SK-N-SH (cell line): ENCODE results near the gene LRRC1. TPM values are rescaled to one million over a fixed set of nuclear protein-coding genes. Genes with fewer than 3 reads are reported as not detected.

Experiments
- CTCF ChIA-PET: fragments of 300-600, 350-600 bp; formaldehyde crosslinking; extraction: SDS; loops from one replicate; lab custom pipeline; 2021; lab: Yijun Ruan, JAX
- POLR2A ChIA-PET: fragments of 350-600 bp; sonication (Branson Sonifier 250); formaldehyde crosslinking; extraction: SDS; loops from one replicate; lab custom pipeline; 2020; ENCODE audit warnings: antibody characterized with exemption, inconsistent platforms; lab: Yijun Ruan, JAX
- DNase-seq: peaks from one replicate; pipeline ENCODE4 v3.0.0; 2012
- H2AFZ ChIP-seq: fragments of 200-600 bp; sonication (generic); 2 replicates; pipeline ENCODE4 v1.8.1; 2016; ENCODE audit warnings: antibody characterized with exemption, mild to moderate bottlenecking, low read depth
- H3F3A ChIP-seq: fragments of 200-600 bp; sonication (generic); replicated peaks from 2 replicates; pipeline ENCODE3; 2016; ENCODE audit warnings: antibody characterized with exemption, mild to moderate bottlenecking; ENCODE audit not compliant: insufficient read depth
- H3K27ac ChIP-seq, 2 experiments: fragments of 200-500 bp in 1 of 2; fragments of 200-600 bp in 1 of 2; sonication (Bioruptor generic) in 1 of 2; sonication (generic), shearing (Covaris generic) in 1 of 2; 2 replicates each; pipeline versions ENCODE4 v1.5.1 to v1.6.1; 2014 to 2016; ENCODE audit warnings: low read depth in 2 of 2, inconsistent platforms in 1 of 2, low read length in 1 of 2, mild to moderate bottlenecking in 1 of 2, mixed read lengths in 1 of 2
- H3K27me3 ChIP-seq: fragments of 200-600 bp; sonication (generic), shearing (Covaris generic); 2 replicates; pipeline ENCODE4 v1.6.1; 2016; ENCODE audit warnings: mixed run types; ENCODE audit not compliant: insufficient read depth
- H3K36me3 ChIP-seq, 2 experiments: fragments of 200-500 bp in 1 of 2; fragments of 200-600 bp in 1 of 2; sonication (Bioruptor generic) in 1 of 2; sonication (generic) in 1 of 2; replicated peaks in 1 of 2; 2 replicates each; pipeline versions ENCODE3 to v1.5.1; 2014 to 2016; ENCODE audit warnings: low read length in 1 of 2, mild to moderate bottlenecking in 1 of 2; ENCODE audit not compliant: insufficient read depth in 2 of 2, control insufficient read depth in 1 of 2
- H3K4me1 ChIP-seq, 2 experiments: fragments of 200-500 bp in 1 of 2; fragments of 200-600 bp in 1 of 2; sonication (Bioruptor generic) in 1 of 2; sonication (generic), shearing (Covaris generic) in 1 of 2; 2 replicates each; pipeline versions ENCODE4 v1.5.1 to v1.6.1; 2014 to 2016; ENCODE audit warnings: low read depth in 1 of 2, low read length in 1 of 2, mixed run types in 1 of 2; ENCODE audit not compliant: insufficient read depth in 2 of 2, control insufficient read depth in 1 of 2
- H3K4me2 ChIP-seq: fragments of 200-600 bp; sonication (generic), shearing (Covaris generic); 2 replicates; pipeline ENCODE4 v1.6.1; 2017; ENCODE audit warnings: mixed run types
- H3K4me3 ChIP-seq, 2 experiments: fragments of 200-500 bp in 1 of 2; fragments of 200-600 bp in 1 of 2; sonication (Bioruptor generic) in 1 of 2; sonication (generic), shearing (Covaris generic) in 1 of 2; 2 replicates each; pipeline versions ENCODE4 v1.5.1 to v1.8.1; 2014 to 2016; ENCODE audit warnings: low read depth in 2 of 2, inconsistent platforms in 1 of 2, low read length in 1 of 2, mild to moderate bottlenecking in 1 of 2, mixed read lengths in 1 of 2, moderate library complexity in 1 of 2
- H3K79me2 ChIP-seq: fragments of 200-600 bp; sonication (generic); 2 replicates; pipeline ENCODE4 v1.8.1; 2017; ENCODE audit warnings: mild to moderate bottlenecking; ENCODE audit not compliant: insufficient read depth
- H3K9ac ChIP-seq: fragments of 200-600 bp; sonication (generic); 2 replicates; pipeline ENCODE4 v1.6.1; 2017; ENCODE audit warnings: mixed run types
- H3K9me2 ChIP-seq: fragments of 200-600 bp; sonication (generic); 2 replicates; pipeline ENCODE4 v1.6.1; 2017; ENCODE audit warnings: mixed run types
- H3K9me3 ChIP-seq: fragments of 200-600 bp; sonication (generic); 2 replicates; pipeline ENCODE4 v1.6.1; 2017; ENCODE audit warnings: mixed run types, mild to moderate bottlenecking, moderate library complexity
- H4K20me1 ChIP-seq: fragments of 200-600 bp; sonication (generic); 2 replicates; pipeline ENCODE4 v1.6.1; 2017; ENCODE audit warnings: mild to moderate bottlenecking, mixed run types; ENCODE audit not compliant: insufficient read depth
- CTCF ChIP-seq: fragments of 200-600 bp; sonication (generic); IDR thresholded peaks from 2 replicates; pipeline ENCODE4 v1.6.1; 2017; ENCODE audit warnings: antibody characterized with exemption, mild to moderate bottlenecking, moderate library complexity
- FOSL2 ChIP-seq: IDR thresholded peaks from 2 replicates; pipeline ENCODE4 v1.4.0; 2012; ENCODE audit warnings: low read depth, mild to moderate bottlenecking, moderate library complexity, borderline replicate concordance
- FOXJ3 ChIP-seq: sonication (generic); formaldehyde crosslinking; IDR thresholded peaks from 2 replicates; pipeline ENCODE4 v1.5.1; 2020; ENCODE audit warnings: mild to moderate bottlenecking, missing genetic modification reagents
- GATA2 ChIP-seq: sonication (generic); formaldehyde crosslinking; IDR thresholded peaks from 2 replicates; pipeline ENCODE4 v1.5.0; 2020; ENCODE audit warnings: mild to moderate bottlenecking, missing genetic modification reagents
- PBX3 ChIP-seq: IDR thresholded peaks from 2 replicates; pipeline ENCODE4; 2012
- RAD21 ChIP-seq: IDR thresholded peaks from 2 replicates; pipeline ENCODE4 v1.6.1; 2012; ENCODE audit warnings: mild to moderate bottlenecking, low read length
- SMC3 ChIP-seq: IDR thresholded peaks from 2 replicates; pipeline ENCODE4 v1.6.1; 2012; ENCODE audit warnings: low read depth, low read length, improper control_type of control experiment
- TAF1 ChIP-seq: IDR thresholded peaks from 2 replicates; pipeline ENCODE4 v1.6.1; 2012; ENCODE audit warnings: low read depth, mild to moderate bottlenecking, low read length, moderate library complexity, borderline replicate concordance
- TCF12 ChIP-seq: IDR thresholded peaks from 2 replicates; pipeline ENCODE4 v1.4.0; 2012
- WGBS: methylation state at CpG from one replicate; pipeline ENCODE4 v1.1.6; 2017; ENCODE audit warnings: low lambda C conversion rate; 5-methylcytosine and 5-hydroxymethylcytosine counted together
- polyA plus RNA-seq, 3 experiments: library from polyadenylated mRNA; depleted of rRNA; stranded (reverse); fragments of >200 nt; gene quantifications; 2 replicates each; pipeline ENCODE4 v1.2.3, GENCODE V29; 2012

LRRC1 gene
- polyA plus RNA-seq, 1 of the 3 experiments (the other 2 are of a cell fraction): 0.84 TPM

GRCh38 chr6:53854843-53855567, 60.2 kb downstream of the LRRC1 start:
- CTCF ChIA-PET: no interaction called here
- WGBS: 5% methylated on average over 2 of the region's 5 CpGs
- TF ChIP-seq RAD21 (no peak), TCF12 (no peak), PBX3 (no peak), FOSL2 (no peak)
- TF ChIP-seq, all 33 proteins: peak for 0
- DNase-seq: no peak
- no peak overlapping the region for H3K4me2 ChIP-seq
- H3K9me2 ChIP-seq: no peaks in the 10 kb centered on the region
- H3K27me3 ChIP-seq: no peaks in the 10 kb centered on the region
- POLR2A ChIA-PET: no interaction called here
- no peaks in the 10 kb centered on the region for H3K4me1 ChIP-seq
- no peak overlapping the region for H2AFZ ChIP-seq
- no peaks in the 10 kb centered on the region for H3F3A ChIP-seq
- H3K36me3 ChIP-seq: no peaks in the 10 kb centered on the region
- no peaks in the 10 kb centered on the region for H3K9me3 ChIP-seq
- no peaks in the 10 kb centered on the region for H3K79me2 ChIP-seq
- no peak overlapping the region for H3K9ac ChIP-seq
- no peak overlapping the region for H3K4me3 ChIP-seq
- H3K27ac ChIP-seq: no peak overlapping the region
- H4K20me1 ChIP-seq: no peaks in the 10 kb centered on the region

GRCh38 chr6:53855940-53856339, 61.1 kb downstream of the LRRC1 start:
- ChIA-PET POLR2A (no interaction called here), CTCF (no interaction called here)
- TF ChIP-seq TCF12 (no peak), FOSL2 (no peak), SMC3 (no peak), CTCF (no peak), FOXJ3 (CRISPR knock-in tag) (no peak), GATA2 (CRISPR knock-in tag) (no peak), TAF1 (no peak), PBX3 (no peak)
- no peak overlapping the region for H2AFZ ChIP-seq
- no peaks in the 10 kb centered on the region for H3K79me2 ChIP-seq
- no peaks in the 10 kb centered on the region for H3K9me2 ChIP-seq
- no peaks in the 10 kb centered on the region for H3K9me3 ChIP-seq
- no peak for DNase-seq
- no peak overlapping the region for H3K9ac ChIP-seq
- peaks cover 6% of the 10 kb centered on the region; the same call in 1 of the 2 replicates for H3K27me3 ChIP-seq
- H3K36me3 ChIP-seq: no peaks in the 10 kb centered on the region
- no peak overlapping the region for H3K4me2 ChIP-seq
- H3K4me1 ChIP-seq: no peaks in the 10 kb centered on the region
- no peak overlapping the region for H3K27ac ChIP-seq
- H3K4me3 ChIP-seq: no peak overlapping the region
- 39% methylated on average over 2 of the region's 2 CpGs for WGBS
- H3F3A ChIP-seq: no peaks in the 10 kb centered on the region
- H4K20me1 ChIP-seq: no peaks in the 10 kb centered on the region
